ENCODE measurements around the gene LCNL1. TPM values are rescaled to one million over a fixed set of nuclear protein-coding genes. Genes with fewer than 3 reads are reported as not detected.

The LCNL1 gene
- total RNA-seq, 1 donor from 2014 or later = not detected

GRCh38 chr9:137022662-137023008 lies 39.8 kb downstream of the LCNL1 start:
- DNase-seq (ENCODE audit: low read depth) = no peak
- TF ChIP-seq, protein P1, sequence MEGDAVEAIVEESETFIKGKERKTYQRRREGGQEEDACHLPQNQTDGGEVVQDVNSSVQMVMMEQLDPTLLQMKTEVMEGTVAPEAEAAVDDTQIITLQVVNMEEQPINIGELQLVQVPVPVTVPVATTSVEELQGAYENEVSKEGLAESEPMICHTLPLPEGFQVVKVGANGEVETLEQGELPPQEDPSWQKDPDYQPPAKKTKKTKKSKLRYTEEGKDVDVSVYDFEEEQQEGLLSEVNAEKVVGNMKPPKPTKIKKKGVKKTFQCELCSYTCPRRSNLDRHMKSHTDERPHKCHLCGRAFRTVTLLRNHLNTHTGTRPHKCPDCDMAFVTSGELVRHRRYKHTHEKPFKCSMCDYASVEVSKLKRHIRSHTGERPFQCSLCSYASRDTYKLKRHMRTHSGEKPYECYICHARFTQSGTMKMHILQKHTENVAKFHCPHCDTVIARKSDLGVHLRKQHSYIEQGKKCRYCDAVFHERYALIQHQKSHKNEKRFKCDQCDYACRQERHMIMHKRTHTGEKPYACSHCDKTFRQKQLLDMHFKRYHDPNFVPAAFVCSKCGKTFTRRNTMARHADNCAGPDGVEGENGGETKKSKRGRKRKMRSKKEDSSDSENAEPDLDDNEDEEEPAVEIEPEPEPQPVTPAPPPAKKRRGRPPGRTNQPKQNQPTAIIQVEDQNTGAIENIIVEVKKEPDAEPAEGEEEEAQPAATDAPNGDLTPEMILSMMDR (conservative IDR thresholded peaks at IDR 0.05; ENCODE audit: low read depth, low read length) = no peak

DNA sequence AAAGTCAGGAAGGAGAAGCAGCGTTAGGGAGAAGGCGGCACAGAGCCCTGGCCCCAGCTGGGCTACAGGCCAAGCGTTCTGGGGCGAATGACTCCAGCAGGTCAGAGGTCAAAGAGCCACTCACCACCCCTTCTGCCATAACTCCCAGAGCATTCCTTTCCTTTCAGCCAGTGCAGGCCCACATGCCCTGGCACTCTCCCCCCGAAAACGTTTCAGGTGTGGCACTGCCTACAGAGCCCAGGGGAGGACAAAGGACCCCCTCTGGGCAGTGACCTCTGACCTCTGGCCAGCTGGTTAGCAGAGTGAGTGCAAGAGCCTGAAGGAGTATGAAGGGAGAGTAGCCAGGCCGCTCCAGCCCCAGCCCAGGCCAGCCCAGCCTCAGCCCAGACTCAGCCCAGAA lies 40.4 kb downstream of the LCNL1 start:
- no peak overlapping the region for H3K4me3 ChIP-seq (ENCODE audit: low read depth, low read length)
- TF ChIP-seq, protein P1 (conservative IDR thresholded peaks at IDR 0.05; ENCODE audit: low read depth, low read length) = no peak

More at GRCh38 chr9:137022662-137023008, 39.8 kb downstream of the LCNL1 start:
- H3K4me3 ChIP-seq (ENCODE audit: low read depth, low read length) = no peak overlapping the region

GRCh38 chr9:137023583-137023991 lies 40.8 kb downstream of the LCNL1 start:
- TF ChIP-seq, protein P1 (conservative IDR thresholded peaks at IDR 0.05; ENCODE audit: low read depth, low read length) = no peak
- DNase-seq (ENCODE audit: low read depth) = no peak

More for the DNA sequence above, 40.4 kb downstream of the LCNL1 start:
- DNase-seq (ENCODE audit: low read depth) = no peak

DNA sequence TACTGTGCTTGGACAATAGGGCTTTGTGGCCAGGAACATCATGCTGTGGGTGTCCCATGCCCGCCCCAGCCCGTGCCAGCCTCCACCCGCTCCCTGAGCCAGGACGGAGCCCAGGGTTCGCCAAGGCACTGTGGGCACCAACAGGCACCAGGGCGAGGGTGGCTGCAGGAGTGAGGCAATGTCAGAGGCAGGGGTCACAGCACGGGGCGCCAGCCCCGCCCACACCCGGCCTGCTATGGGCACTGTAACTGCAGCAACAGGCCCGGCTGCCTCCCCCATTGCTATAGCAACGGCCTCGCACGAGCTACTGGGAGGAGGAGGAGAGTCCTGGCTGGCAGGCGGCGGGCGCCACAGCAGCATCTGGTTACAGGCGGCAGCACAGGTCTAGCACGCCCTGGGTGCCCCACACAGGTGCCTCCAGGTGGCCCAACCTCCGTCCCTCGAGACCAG lies 42.7 kb downstream of the LCNL1 start:
- no peak for DNase-seq (ENCODE audit: low read depth)
- H3K4me3 ChIP-seq (ENCODE audit: low read depth, low read length) = no peak overlapping the region
- TF ChIP-seq, protein P1 (conservative IDR thresholded peaks at IDR 0.05; ENCODE audit: low read depth, low read length) = no peak

More at GRCh38 chr9:137023583-137023991, 40.8 kb downstream of the LCNL1 start:
- H3K4me3 ChIP-seq (ENCODE audit: low read depth, low read length) = no peak overlapping the region

- no peak overlapping the region for H3K4me3 ChIP-seq (ENCODE audit: low read depth, low read length)
- TF ChIP-seq, protein P1 (conservative IDR thresholded peaks at IDR 0.05; ENCODE audit: low read depth, low read length) = no peak
- no peak for DNase-seq (ENCODE audit: low read depth)
Observed at GRCh38 chr9:137026384-137026783, 43.6 kb downstream of the LCNL1 start.

DNA sequence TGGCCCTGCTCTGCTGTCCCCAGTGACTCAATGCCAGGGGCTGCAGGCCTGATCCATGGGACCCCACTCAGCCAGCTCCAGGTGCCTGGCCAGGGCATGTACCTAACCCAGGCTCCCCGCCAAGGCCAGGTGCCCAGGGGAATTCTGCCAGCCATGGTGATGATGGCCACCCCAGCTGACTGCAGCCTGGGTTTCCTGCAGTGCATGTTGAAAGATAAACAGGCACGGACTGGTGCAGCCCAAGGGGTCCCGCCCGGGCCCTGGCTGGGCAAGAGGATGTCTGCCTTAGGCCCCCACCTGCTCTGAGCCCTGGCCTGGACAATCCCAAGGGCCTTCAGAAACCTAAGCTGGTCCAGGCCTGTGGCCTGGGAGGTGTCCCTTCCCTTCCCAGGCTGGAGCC lies 44.0 kb downstream of the LCNL1 start:
- H3K4me3 ChIP-seq (ENCODE audit: low read depth, low read length) = peak overlapping the region; percentile 56
- no peak for DNase-seq (ENCODE audit: low read depth)
- TF ChIP-seq, protein P1 (conservative IDR thresholded peaks at IDR 0.05; ENCODE audit: low read depth, low read length) = no peak

Measured in epithelial cell of proximal tubule (primary cell).